Measurements from ENCODE around the gene NDST4.

The NDST4 gene

DNA sequence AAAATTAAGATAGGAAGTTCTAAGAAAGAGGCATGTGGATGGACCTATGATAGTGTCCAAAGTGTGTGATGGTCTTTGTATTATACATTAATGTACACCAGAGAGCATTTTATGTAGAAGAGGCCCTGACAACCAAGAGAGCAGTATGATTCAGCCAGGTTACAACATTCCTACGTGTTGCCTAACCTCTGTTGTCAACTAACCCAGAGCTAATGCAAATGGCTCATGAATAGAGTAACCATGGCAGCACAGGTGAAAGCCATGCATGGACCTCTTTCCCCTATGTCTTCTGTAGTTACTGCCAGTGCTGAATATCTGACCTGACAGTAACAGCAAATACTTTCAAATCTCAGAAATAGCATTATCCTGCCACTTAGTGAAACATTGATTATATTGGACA is 255.6 kb downstream of the NDST4 start:
- no peak overlapping the region for H3K14ac ChIP-seq (ENCODE audit: low read length)
- no peak overlapping the region for H2BK120ac ChIP-seq (ENCODE audit: low read depth, low read length)
- no peaks in the 10 kb centered on the region for H3K27me3 ChIP-seq (ENCODE audit: control insufficient read depth in 3 of 3, insufficient read depth in 3 of 3, low read depth in 1 of 3, low read length in 3 of 3)
- H3K4me2 ChIP-seq (ENCODE audit: insufficient read depth, low read length, poor library complexity, severe bottlenecking), result no peak overlapping the region
- no peak overlapping the region for H2AFZ ChIP-seq (ENCODE audit: low read length)
- H3K9me3 ChIP-seq (replicated peaks in 1 of 2; ENCODE audit: control insufficient read depth in 2 of 2, insufficient read depth in 1 of 2, low read depth in 1 of 2, low read length in 2 of 2), result no peaks in the 10 kb centered on the region
- H2AK5ac ChIP-seq (ENCODE audit: low read depth, low read length), result no peak overlapping the region
- no peak overlapping the region for H3K23ac ChIP-seq (ENCODE audit: low read depth, low read length, poor library complexity)
- H4K8ac ChIP-seq (ENCODE audit: low read depth, low read length), result no peak overlapping the region
- H2BK12ac ChIP-seq (ENCODE audit: low read length), result no peak overlapping the region
- no peak overlapping the region for H3K9ac ChIP-seq (ENCODE audit: low read depth, low read length, poor library complexity)
- no peak overlapping the region for H2BK15ac ChIP-seq (ENCODE audit: low read length)
- H4K91ac ChIP-seq (ENCODE audit: low read depth, low read length, poor library complexity), result no peak overlapping the region
- no peak for DNase-seq (ENCODE audit: low spot score)
- no peak overlapping the region for H3K4me3 ChIP-seq (ENCODE audit: low read length in 2 of 2)
- H3K79me1 ChIP-seq (ENCODE audit: low read depth, low read length), result no peaks in the 10 kb centered on the region
- H3K18ac ChIP-seq (ENCODE audit: low read length), result no peak overlapping the region
- no peak overlapping the region for H2BK5ac ChIP-seq (ENCODE audit: low read length)
- H3K4me1 ChIP-seq (ENCODE audit: control insufficient read depth in 2 of 2, insufficient read depth in 1 of 2, low read depth in 1 of 2, low read length in 2 of 2), result no peaks in the 10 kb centered on the region
- WGBS, 2 donors (ENCODE audit: extremely low coverage in 2 of 2, insufficient read length in 2 of 2, insufficient replicate concordance in 1 of 2), result no CpG with 5 or more reads among the region's 1 CpG
- H3K4ac ChIP-seq (ENCODE audit: low read length), result no peak overlapping the region
- no peaks in the 10 kb centered on the region for H3K36me3 ChIP-seq (replicated peaks in 1 of 2; ENCODE audit: control insufficient read depth in 2 of 2, insufficient read depth in 2 of 2, low read length in 2 of 2)
- no peak overlapping the region for H3K27ac ChIP-seq (replicated peaks; ENCODE audit: low read length)

DNA sequence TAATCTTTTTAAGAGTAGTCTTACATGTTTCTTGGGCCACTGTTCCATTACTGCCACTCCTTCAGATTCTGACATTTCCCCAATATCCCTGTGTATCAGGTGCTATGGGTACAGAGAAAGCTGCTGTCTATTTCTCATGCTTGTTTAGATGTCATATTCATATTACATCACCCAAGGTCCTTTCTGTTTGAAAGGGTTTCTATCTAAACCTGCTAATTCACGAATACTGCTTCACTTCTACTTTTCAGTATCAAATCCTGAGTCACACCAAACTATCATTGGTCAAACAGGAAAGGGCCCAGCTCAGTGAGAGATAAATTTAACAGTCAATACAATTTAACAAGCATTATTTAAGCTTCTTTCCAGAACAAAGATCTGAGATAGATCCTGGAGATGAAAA is 273.4 kb downstream of the NDST4 start:
- H2BK120ac ChIP-seq (ENCODE audit: low read depth, low read length), result no peak overlapping the region
- H3K4me3 ChIP-seq (ENCODE audit: low read length in 2 of 2), result no peak overlapping the region
- no peak overlapping the region for H3K4me2 ChIP-seq (ENCODE audit: insufficient read depth, low read length, poor library complexity, severe bottlenecking)
- H3K27ac ChIP-seq (replicated peaks; ENCODE audit: low read length), result no peak overlapping the region
- no peaks in the 10 kb centered on the region for H3K4me1 ChIP-seq (ENCODE audit: control insufficient read depth in 2 of 2, insufficient read depth in 1 of 2, low read depth in 1 of 2, low read length in 2 of 2)
- H3K27me3 ChIP-seq (ENCODE audit: control insufficient read depth in 3 of 3, insufficient read depth in 3 of 3, low read depth in 1 of 3, low read length in 3 of 3), result no peaks in the 10 kb centered on the region
- H2BK15ac ChIP-seq (ENCODE audit: low read length), result no peak overlapping the region
- no peak overlapping the region for H3K23ac ChIP-seq (ENCODE audit: low read depth, low read length, poor library complexity)
- H2AFZ ChIP-seq (ENCODE audit: low read length), result no peak overlapping the region
- H3K14ac ChIP-seq (ENCODE audit: low read length), result no peak overlapping the region
- H3K9ac ChIP-seq (ENCODE audit: low read depth, low read length, poor library complexity), result no peak overlapping the region
- no peaks in the 10 kb centered on the region for H3K9me3 ChIP-seq (replicated peaks in 1 of 2; ENCODE audit: control insufficient read depth in 2 of 2, insufficient read depth in 1 of 2, low read depth in 1 of 2, low read length in 2 of 2)
- no peak overlapping the region for H2AK5ac ChIP-seq (ENCODE audit: low read depth, low read length)
- H3K18ac ChIP-seq (ENCODE audit: low read length), result no peak overlapping the region
- no peaks in the 10 kb centered on the region for H3K36me3 ChIP-seq (replicated peaks in 1 of 2; ENCODE audit: control insufficient read depth in 2 of 2, insufficient read depth in 2 of 2, low read length in 2 of 2)
- no peak overlapping the region for H2BK12ac ChIP-seq (ENCODE audit: low read length)
- no peak overlapping the region for H2BK5ac ChIP-seq (ENCODE audit: low read length)
- H4K91ac ChIP-seq (ENCODE audit: low read depth, low read length, poor library complexity), result no peak overlapping the region
- H3K79me1 ChIP-seq (ENCODE audit: low read depth, low read length), result no peaks in the 10 kb centered on the region
- WGBS, 2 donors (ENCODE audit: extremely low coverage in 2 of 2, insufficient read length in 2 of 2, insufficient replicate concordance in 1 of 2), result no CpG with 5 or more reads among the region's 1 CpG
- DNase-seq (ENCODE audit: low spot score), result no peak
- no peak overlapping the region for H3K4ac ChIP-seq (ENCODE audit: low read length)
- no peak overlapping the region for H4K8ac ChIP-seq (ENCODE audit: low read depth, low read length)

- no peak overlapping the region for H3K27ac ChIP-seq (replicated peaks; ENCODE audit: low read length)
- no peak overlapping the region for H2BK120ac ChIP-seq (ENCODE audit: low read depth, low read length)
- no peak overlapping the region for H4K91ac ChIP-seq (ENCODE audit: low read depth, low read length, poor library complexity)
- no peak overlapping the region for H3K9ac ChIP-seq (ENCODE audit: low read depth, low read length, poor library complexity)
- no peak overlapping the region for H2AFZ ChIP-seq (ENCODE audit: low read length)
- H3K23ac ChIP-seq (ENCODE audit: low read depth, low read length, poor library complexity), result no peak overlapping the region
- no peaks in the 10 kb centered on the region for H3K4me1 ChIP-seq (ENCODE audit: control insufficient read depth in 2 of 2, insufficient read depth in 1 of 2, low read depth in 1 of 2, low read length in 2 of 2)
- no peak overlapping the region for H3K18ac ChIP-seq (ENCODE audit: low read length)
- no peak overlapping the region for H2BK15ac ChIP-seq (ENCODE audit: low read length)
- no peak overlapping the region for H2AK5ac ChIP-seq (ENCODE audit: low read depth, low read length)
- no peaks in the 10 kb centered on the region for H3K79me1 ChIP-seq (ENCODE audit: low read depth, low read length)
- no peak overlapping the region for H4K8ac ChIP-seq (ENCODE audit: low read depth, low read length)
- H3K4ac ChIP-seq (ENCODE audit: low read length), result no peak overlapping the region
- H3K4me2 ChIP-seq (ENCODE audit: insufficient read depth, low read length, poor library complexity, severe bottlenecking), result no peak overlapping the region
- no peaks in the 10 kb centered on the region for H3K9me3 ChIP-seq (replicated peaks in 1 of 2; ENCODE audit: control insufficient read depth in 2 of 2, insufficient read depth in 1 of 2, low read depth in 1 of 2, low read length in 2 of 2)
- DNase-seq (ENCODE audit: low spot score), result no peak
- WGBS, 2 donors (ENCODE audit: extremely low coverage in 2 of 2, insufficient read length in 2 of 2, insufficient replicate concordance in 1 of 2), result no CpG with 5 or more reads among the region's 2 CpGs
- no peaks in the 10 kb centered on the region for H3K36me3 ChIP-seq (replicated peaks in 1 of 2; ENCODE audit: control insufficient read depth in 2 of 2, insufficient read depth in 2 of 2, low read length in 2 of 2)
- no peak overlapping the region for H2BK5ac ChIP-seq (ENCODE audit: low read length)
- H2BK12ac ChIP-seq (ENCODE audit: low read length), result no peak overlapping the region
- no peak overlapping the region for H3K14ac ChIP-seq (ENCODE audit: low read length)
- no peak overlapping the region for H3K4me3 ChIP-seq (ENCODE audit: low read length in 2 of 2)
- no peaks in the 10 kb centered on the region for H3K27me3 ChIP-seq (ENCODE audit: control insufficient read depth in 3 of 3, insufficient read depth in 3 of 3, low read depth in 1 of 3, low read length in 3 of 3)
Observed at GRCh38 chr4:114830628-114831027, 282.8 kb downstream of the NDST4 start.

- Histone ChIP-seq H4K8ac (ENCODE audit: low read depth, low read length) (no peak overlapping the region), H3K4me3 (ENCODE audit: low read length in 2 of 2) (no peak overlapping the region), H2BK15ac (ENCODE audit: low read length) (no peak overlapping the region), H2AK5ac (ENCODE audit: low read depth, low read length) (no peak overlapping the region), H3K36me3 (replicated peaks in 1 of 2; ENCODE audit: control insufficient read depth in 2 of 2, insufficient read depth in 2 of 2, low read length in 2 of 2) (no peaks in the 10 kb centered on the region), H3K4me1 (ENCODE audit: control insufficient read depth in 2 of 2, insufficient read depth in 1 of 2, low read depth in 1 of 2, low read length in 2 of 2) (no peaks in the 10 kb centered on the region), H3K79me1 (ENCODE audit: low read depth, low read length) (no peaks in the 10 kb centered on the region), H3K9ac (ENCODE audit: low read depth, low read length, poor library complexity) (no peak overlapping the region), H3K18ac (ENCODE audit: low read length) (no peak overlapping the region), H3K27me3 (ENCODE audit: control insufficient read depth in 3 of 3, insufficient read depth in 3 of 3, low read depth in 1 of 3, low read length in 3 of 3) (no peaks in the 10 kb centered on the region), H3K4me2 (ENCODE audit: insufficient read depth, low read length, poor library complexity, severe bottlenecking) (no peak overlapping the region), H3K27ac (replicated peaks; ENCODE audit: low read length) (no peak overlapping the region), H3K23ac (ENCODE audit: low read depth, low read length, poor library complexity) (no peak overlapping the region), H3K14ac (ENCODE audit: low read length) (no peak overlapping the region), H3K4ac (ENCODE audit: low read length) (no peak overlapping the region), H2AFZ (ENCODE audit: low read length) (no peak overlapping the region), H2BK120ac (ENCODE audit: low read depth, low read length) (no peak overlapping the region), H2BK5ac (ENCODE audit: low read length) (no peak overlapping the region), H4K91ac (ENCODE audit: low read depth, low read length, poor library complexity) (no peak overlapping the region), H2BK12ac (ENCODE audit: low read length) (no peak overlapping the region), H3K9me3 (replicated peaks in 1 of 2; ENCODE audit: control insufficient read depth in 2 of 2, insufficient read depth in 1 of 2, low read depth in 1 of 2, low read length in 2 of 2) (no peaks in the 10 kb centered on the region)
- no peak for DNase-seq (ENCODE audit: low spot score)
- WGBS, 2 donors (ENCODE audit: extremely low coverage in 2 of 2, insufficient read length in 2 of 2, insufficient replicate concordance in 1 of 2), result no CpG with 5 or more reads among the region's 5 CpGs
Observed at GRCh38 chr4:114827651-114828050, 285.8 kb downstream of the NDST4 start.

Measured in neuronal stem cell (in vitro differentiated cells).